GM13977 (cell line): Measurements from ENCODE around the gene CLCA2.

Experiments used
- DNase-seq: peaks from one replicate; pipeline ENCODE4 v3.0.0; 2012; ENCODE audit warnings: low spot score
- CTCF ChIP-seq: IDR thresholded peaks from 2 replicates; pipeline ENCODE4 v1.5.1; 2012; ENCODE audit warnings: mild to moderate bottlenecking, control low read depth; ENCODE audit not compliant: insufficient read depth; ENCODE audit errors: extremely low read depth, missing control alignments
- in situ Hi-C: fragments of 300-500 bp; cut with MboI; formaldehyde crosslinking; loops from one replicate; pipeline ENCODE4 v1.12.0; 2022; ENCODE audit warnings: low sequenced_read_pairs, low pct_unique_long_range_greater_than_20kb, mixed read lengths, inconsistent platforms; ENCODE audit not compliant: unreplicated experiment

Gene CLCA2

GRCh38 chr1:86423473-86423872, 498 bp upstream of the CLCA2 start:
- DNase-seq = no peak
- TF ChIP-seq CTCF = no peak
- in situ Hi-C loops = no loop called here

GRCh38 chr1:86429122-86429725, 5.3 kb downstream of the CLCA2 start:
- no peak for TF ChIP-seq CTCF
- in situ Hi-C loops = no loop called here
- no peak for DNase-seq

GRCh38 chr1:86429835-86430234, 5.9 kb downstream of the CLCA2 start:
- TF ChIP-seq CTCF = no peak
- no peak for DNase-seq
- in situ Hi-C loops = no loop called here

- no peak for DNase-seq
- no peak for TF ChIP-seq CTCF
- in situ Hi-C loops = no loop called here
Observed at GRCh38 chr1:86430376-86430775, 6.4 kb downstream of the CLCA2 start.

GRCh38 chr1:86434059-86434458, 10.1 kb downstream of the CLCA2 start:
- DNase-seq = no peak
- no peak for TF ChIP-seq CTCF
- in situ Hi-C loops = no loop called here

GRCh38 chr1:86435327-86435726, 11.4 kb downstream of the CLCA2 start:
- in situ Hi-C loops = no loop called here
- DNase-seq = no peak
- TF ChIP-seq CTCF = no peak

- no peak for TF ChIP-seq CTCF
- no peak for DNase-seq
- in situ Hi-C loops = no loop called here
Observed at GRCh38 chr1:86436041-86436440, 12.1 kb downstream of the CLCA2 start.
